Fibroblast of villous mesenchyme (primary cell): Measurements from ENCODE around the gene TCEA2. TPM values are rescaled to one million over a fixed set of nuclear protein-coding genes. Genes with fewer than 3 reads are reported as not detected.

Source experiments
- DNase-seq: peaks from one replicate; pipeline ENCODE4 v3.0.0-alpha.2; 2010; ENCODE audit warnings: low read depth
- H3K4me3 ChIP-seq: 2 replicates; pipeline ENCODE4 v1.5.1; 2011; ENCODE audit warnings: low read depth, mild to moderate bottlenecking, low read length
- total RNA-seq: library from RNA; depleted of rRNA; stranded (reverse); fragments of >200 nt; gene quantifications from 2 replicates; pipeline ENCODE4 v1.2.3, GENCODE V29; 2012
- TF ChIP-seq, protein P1 (sequence below): IDR thresholded peaks from 2 replicates; pipeline ENCODE4 v1.5.1; 2012; ENCODE audit warnings: low read depth, mild to moderate bottlenecking, low read length; ENCODE audit not compliant: insufficient read depth

TCEA2 gene
- total RNA-seq, 1 donor = 20.7 TPM

DNA sequence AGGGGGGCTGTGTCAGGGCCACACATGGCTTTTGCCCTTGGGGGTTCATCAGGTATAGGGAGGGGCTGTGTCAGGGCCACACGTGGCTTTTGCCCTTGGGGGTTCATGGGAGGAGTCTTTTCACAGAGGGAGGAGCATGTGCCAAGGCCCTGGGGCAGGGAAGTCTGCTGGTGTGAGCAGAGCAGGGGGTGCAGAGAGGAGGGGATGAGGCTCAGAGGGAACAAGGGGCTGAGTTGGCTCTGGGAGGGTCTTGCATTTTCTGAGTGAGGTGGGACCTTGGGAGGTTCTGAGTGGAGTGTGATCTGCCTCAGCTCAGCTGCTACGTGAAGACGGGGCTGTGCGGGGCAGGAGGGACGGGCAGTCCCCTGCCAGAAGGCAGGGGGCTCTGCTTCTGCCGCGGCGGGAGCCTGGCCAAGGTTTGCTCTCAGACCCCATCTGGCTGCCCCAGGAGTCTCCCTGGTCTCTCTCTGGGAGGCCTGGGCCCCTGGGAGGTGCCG lies 7.6 kb upstream of the TCEA2 start:
- H3K4me3 ChIP-seq = no peak overlapping the region
- no peak for DNase-seq
- TF ChIP-seq, protein P1, sequence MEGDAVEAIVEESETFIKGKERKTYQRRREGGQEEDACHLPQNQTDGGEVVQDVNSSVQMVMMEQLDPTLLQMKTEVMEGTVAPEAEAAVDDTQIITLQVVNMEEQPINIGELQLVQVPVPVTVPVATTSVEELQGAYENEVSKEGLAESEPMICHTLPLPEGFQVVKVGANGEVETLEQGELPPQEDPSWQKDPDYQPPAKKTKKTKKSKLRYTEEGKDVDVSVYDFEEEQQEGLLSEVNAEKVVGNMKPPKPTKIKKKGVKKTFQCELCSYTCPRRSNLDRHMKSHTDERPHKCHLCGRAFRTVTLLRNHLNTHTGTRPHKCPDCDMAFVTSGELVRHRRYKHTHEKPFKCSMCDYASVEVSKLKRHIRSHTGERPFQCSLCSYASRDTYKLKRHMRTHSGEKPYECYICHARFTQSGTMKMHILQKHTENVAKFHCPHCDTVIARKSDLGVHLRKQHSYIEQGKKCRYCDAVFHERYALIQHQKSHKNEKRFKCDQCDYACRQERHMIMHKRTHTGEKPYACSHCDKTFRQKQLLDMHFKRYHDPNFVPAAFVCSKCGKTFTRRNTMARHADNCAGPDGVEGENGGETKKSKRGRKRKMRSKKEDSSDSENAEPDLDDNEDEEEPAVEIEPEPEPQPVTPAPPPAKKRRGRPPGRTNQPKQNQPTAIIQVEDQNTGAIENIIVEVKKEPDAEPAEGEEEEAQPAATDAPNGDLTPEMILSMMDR = no peak

- DNase-seq = no peak
- TF ChIP-seq, protein P1 = no peak
- H3K4me3 ChIP-seq = no peak overlapping the region
Measured at GRCh38 chr20:64055893-64056638, 6.9 kb upstream of the TCEA2 start.

- TF ChIP-seq, protein P1 = no peak
- H3K4me3 ChIP-seq = no peak overlapping the region
- no peak for DNase-seq
Measured at GRCh38 chr20:64056639-64056888, 6.4 kb upstream of the TCEA2 start.

- TF ChIP-seq, protein P1 = no peak
- H3K4me3 ChIP-seq = no peak overlapping the region
Measured at GRCh38 chr20:64056889-64057627, 5.9 kb upstream of the TCEA2 start.

GRCh38 chr20:64057628-64058498 lies 5.1 kb upstream of the TCEA2 start:
- peak; percentile 54 for DNase-seq
- TF ChIP-seq, protein P1 = peak; percentile 85
- no peak overlapping the region for H3K4me3 ChIP-seq

More at GRCh38 chr20:64056889-64057627, 5.9 kb upstream of the TCEA2 start:
- DNase-seq = no peak

- no peak overlapping the region for H3K4me3 ChIP-seq
- TF ChIP-seq, protein P1 = no peak
- no peak for DNase-seq
Measured at GRCh38 chr20:64058536-64058935, 4.5 kb upstream of the TCEA2 start.
